ENCODE data around the gene PPP3CA. TPM values are rescaled to one million over a fixed set of nuclear protein-coding genes. Genes with fewer than 3 reads are reported as not detected.
"Not testable (repeated sequence)": the region's sequence is repeated elsewhere in the genome, so short reads cannot be mapped to it uniquely, and the experiment has no call there.

PPP3CA gene
- total RNA-seq, 4 donors from 2014 or later, result 38.5 to 46.7 (median 40.6) TPM

- TF ChIP-seq POLR2A (IDR thresholded peaks at IDR 0.05), result no peak
- TF ChIP-seq CTCF (IDR thresholded peaks at IDR 0.05), result no peak
- H3K4me3 ChIP-seq (ENCODE audit: low read depth, poor library complexity, severe bottlenecking), result no peak overlapping the region
- DNase-seq (ENCODE audit: low spot score in 2 of 2), result no peak
- WGBS, 2 donors, result 74 to 76% methylated on average over 5 of the region's 5 CpGs
- intact Hi-C loops (cut with DNase I; ENCODE audit: low total_unique reads), result no loop called here
Observed at GRCh38 chr4:101141230-101141629, 206.1 kb downstream of the PPP3CA start.

GRCh38 chr4:101140228-101140627 lies 207.1 kb downstream of the PPP3CA start:
- TF ChIP-seq CTCF (IDR thresholded peaks at IDR 0.05), result no peak
- TF ChIP-seq POLR2A (IDR thresholded peaks at IDR 0.05), result no peak
- no peak for DNase-seq (ENCODE audit: low spot score in 2 of 2)
- H3K4me3 ChIP-seq (ENCODE audit: low read depth, poor library complexity, severe bottlenecking), result no peak overlapping the region
- intact Hi-C loops (cut with DNase I; ENCODE audit: low total_unique reads), result no loop called here

- no peak for DNase-seq (ENCODE audit: low spot score in 2 of 2)
- no peak overlapping the region for H3K4me3 ChIP-seq (ENCODE audit: low read depth, poor library complexity, severe bottlenecking)
- TF ChIP-seq CTCF (IDR thresholded peaks at IDR 0.05), result no peak
- TF ChIP-seq POLR2A (IDR thresholded peaks at IDR 0.05), result no peak
- 84 to 86% methylated on average over 8 of the region's 8 CpGs for WGBS, 2 donors
- intact Hi-C loops (cut with DNase I; ENCODE audit: low total_unique reads), result no loop called here
Observed at GRCh38 chr4:101136373-101137370, 210.7 kb downstream of the PPP3CA start.

GRCh38 chr4:101135371-101136010 lies 211.8 kb downstream of the PPP3CA start:
- no peak overlapping the region for H3K4me3 ChIP-seq (ENCODE audit: low read depth, poor library complexity, severe bottlenecking)
- 61 to 64% methylated on average over 3 of the region's 3 CpGs for WGBS, 2 donors
- no peak for DNase-seq (ENCODE audit: low spot score in 2 of 2)
- TF ChIP-seq CTCF (IDR thresholded peaks at IDR 0.05), result no peak
- TF ChIP-seq POLR2A (IDR thresholded peaks at IDR 0.05), result no peak
- intact Hi-C loops (cut with DNase I; ENCODE audit: low total_unique reads), result no loop called here

GRCh38 chr4:101131058-101131457 lies 216.3 kb downstream of the PPP3CA start:
- 97 to 99% methylated on average over 5 of the region's 5 CpGs for WGBS, 2 donors
- DNase-seq (ENCODE audit: low spot score in 2 of 2); intact Hi-C loops (cut with DNase I; ENCODE audit: low total_unique reads); H3K4me3 ChIP-seq (ENCODE audit: low read depth, poor library complexity, severe bottlenecking): not testable (repeated sequence)

GRCh38 chr4:101128898-101129297 lies 218.4 kb downstream of the PPP3CA start:
- H3K4me3 ChIP-seq (ENCODE audit: low read depth, poor library complexity, severe bottlenecking); DNase-seq (ENCODE audit: low spot score in 2 of 2); intact Hi-C loops (cut with DNase I; ENCODE audit: low total_unique reads): not testable (repeated sequence)
- WGBS, 2 donors, result 85 to 100% methylated on average over 1 of the region's 1 CpG

All from lower leg skin (tissue), 4 donors.